H9 (cell line): ENCODE measurements around the gene KCNQ2. TPM values are rescaled to one million over a fixed set of nuclear protein-coding genes. Genes with fewer than 3 reads are reported as not detected.

Source experiments
- DNase-seq: peaks from one replicate; pipeline ENCODE4 v3.0.0-alpha.2; 2017
- H2AFZ ChIP-seq: one replicate; pipeline ENCODE4 v1.6.1; 2013; ENCODE audit warnings: mild to moderate bottlenecking, low read length, control low read depth, moderate library complexity
- H2AK5ac ChIP-seq: 2 replicates; pipeline ENCODE4 v1.6.1; 2013; ENCODE audit warnings: low read length, control low read depth, mixed read lengths; ENCODE audit not compliant: insufficient read length
- H2BK120ac ChIP-seq: one replicate; pipeline ENCODE4 v1.6.1; 2013; ENCODE audit warnings: low read depth, mild to moderate bottlenecking, low read length, control low read depth, inconsistent platforms; ENCODE audit not compliant: poor library complexity, severe bottlenecking
- H2BK12ac ChIP-seq: 2 replicates; pipeline ENCODE4 v1.6.1; 2013; ENCODE audit warnings: low read length, control low read depth, mixed read lengths, low read depth; ENCODE audit not compliant: insufficient read length
- H2BK15ac ChIP-seq: 2 replicates; pipeline ENCODE4 v1.6.1; 2013; ENCODE audit warnings: low read depth, low read length, control low read depth
- H2BK20ac ChIP-seq: one replicate; pipeline ENCODE4 v1.6.1; 2013; ENCODE audit warnings: low read depth, mild to moderate bottlenecking, low read length, control low read depth, inconsistent platforms; ENCODE audit not compliant: poor library complexity, severe bottlenecking
- H2BK5ac ChIP-seq: 2 replicates; pipeline ENCODE4 v1.6.1; 2013; ENCODE audit warnings: low read length, control low read depth, mixed read lengths; ENCODE audit not compliant: insufficient read length
- H3K14ac ChIP-seq: 2 replicates; pipeline ENCODE4 v1.6.1; 2013; ENCODE audit warnings: low read length, control low read depth; ENCODE audit not compliant: insufficient read depth
- H3K18ac ChIP-seq: 2 replicates; pipeline ENCODE4 v1.6.1; 2013; ENCODE audit warnings: low read depth, mild to moderate bottlenecking, mixed read lengths, low read length, control low read depth; ENCODE audit not compliant: insufficient read length
- H3K23ac ChIP-seq: 2 replicates; pipeline ENCODE4 v1.6.1; 2013; ENCODE audit warnings: low read length, control low read depth, mixed read lengths, low read depth; ENCODE audit not compliant: insufficient read length
- H3K23me2 ChIP-seq: 2 replicates; pipeline ENCODE4 v1.6.1; 2013; ENCODE audit warnings: low read depth, mild to moderate bottlenecking, mixed read lengths, low read length, control low read depth; ENCODE audit not compliant: insufficient read length, poor library complexity, severe bottlenecking
- H3K27ac ChIP-seq: 2 replicates; pipeline ENCODE4 v1.5.1; 2013; ENCODE audit warnings: low read length, control low read depth, mixed read lengths, low read depth; ENCODE audit not compliant: insufficient read length
- H3K27me3 ChIP-seq: 2 replicates; pipeline ENCODE4 v1.6.1; 2013; ENCODE audit warnings: low read length, control low read depth, inconsistent platforms; ENCODE audit not compliant: insufficient read depth
- H3K4ac ChIP-seq: 2 replicates; pipeline ENCODE4 v1.6.1; 2013; ENCODE audit warnings: low read depth, mild to moderate bottlenecking, control low read depth, inconsistent platforms, low read length, moderate library complexity
- H3K4me1 ChIP-seq: 2 replicates; pipeline ENCODE4 v1.6.1; 2013; ENCODE audit warnings: low read length, control low read depth, inconsistent platforms; ENCODE audit not compliant: insufficient read depth
- H3K4me2 ChIP-seq: 2 replicates; pipeline ENCODE4 v1.6.1; 2013; ENCODE audit warnings: low read length, control low read depth, mixed read lengths; ENCODE audit not compliant: insufficient read length, insufficient read depth
- H3K56ac ChIP-seq: 2 replicates; pipeline ENCODE4 v1.6.1; 2013; ENCODE audit warnings: low read depth, mild to moderate bottlenecking, mixed read lengths, low read length, control low read depth; ENCODE audit not compliant: insufficient read length
- H3K79me1 ChIP-seq: 2 replicates; pipeline ENCODE4 v1.6.1; 2013; ENCODE audit warnings: low read depth, mild to moderate bottlenecking, moderate library complexity, low read length, control low read depth, inconsistent platforms; ENCODE audit not compliant: insufficient read depth, poor library complexity, severe bottlenecking
- H3K79me2 ChIP-seq: 2 replicates; pipeline ENCODE4 v1.6.1; 2013; ENCODE audit warnings: low read length, control low read depth, inconsistent platforms; ENCODE audit not compliant: insufficient read depth
- H3K9ac ChIP-seq: 2 replicates; pipeline ENCODE4 v1.6.1; 2013; ENCODE audit warnings: low read length, control low read depth, mixed read lengths; ENCODE audit not compliant: insufficient read length; ENCODE audit errors: extremely low read depth
- H3K9me3 ChIP-seq: one replicate; pipeline ENCODE4 v1.6.1; 2013; ENCODE audit warnings: low read depth, low read length, inconsistent platforms; ENCODE audit not compliant: control insufficient read depth
- H3T11ph ChIP-seq: one replicate; pipeline ENCODE4 v1.6.1; 2013; ENCODE audit warnings: mild to moderate bottlenecking, low read length, control low read depth, inconsistent platforms
- H4K20me1 ChIP-seq: one replicate; pipeline ENCODE4 v1.6.1; 2013; ENCODE audit not compliant: control insufficient read depth, insufficient read length, insufficient read depth
- H4K5ac ChIP-seq: 2 replicates; pipeline ENCODE4 v1.6.1; 2013; ENCODE audit warnings: low read depth, mild to moderate bottlenecking, mixed read lengths, low read length, control low read depth; ENCODE audit not compliant: insufficient read length
- H4K8ac ChIP-seq: replicated peaks from 2 replicates; pipeline ENCODE4 v1.6.1; 2013; ENCODE audit warnings: low read length, control low read depth, mixed read lengths, low read depth; ENCODE audit not compliant: insufficient read length
- H4K91ac ChIP-seq: 2 replicates; pipeline ENCODE4 v1.6.1; 2013; ENCODE audit warnings: low read depth, mild to moderate bottlenecking, moderate library complexity, mixed read lengths, low read length, control low read depth; ENCODE audit not compliant: insufficient read length
- H3K27ac Mint-ChIP-seq, 3 experiments: 2 replicates in 2 of 3; 3 replicates in 1 of 3; pipeline ENCODE4 v1.8.0; 2020 to 2021; ENCODE audit warnings: mixed read lengths in 3 of 3, mild to moderate bottlenecking in 1 of 3, moderate library complexity in 1 of 3
- H3K27me3 Mint-ChIP-seq: 2 replicates; pipeline ENCODE4 v1.8.0; 2021; ENCODE audit warnings: low read depth, mild to moderate bottlenecking, moderate library complexity, mixed read lengths
- H3K36me3 Mint-ChIP-seq, 3 experiments: 2 replicates in 2 of 3; 3 replicates in 1 of 3; pipeline ENCODE4 v1.8.0; 2020 to 2021; ENCODE audit warnings: low read depth in 3 of 3, mixed read lengths in 3 of 3; ENCODE audit not compliant: insufficient read depth in 1 of 3
- H3K4me1 Mint-ChIP-seq, 2 experiments: 2 replicates each; pipeline ENCODE4 v1.8.0; 2020; ENCODE audit warnings: mixed read lengths in 2 of 2
- H3K4me3 Mint-ChIP-seq, 2 experiments: 2 replicates in 1 of 2; 3 replicates in 1 of 2; pipeline ENCODE4 v1.8.0; 2020 to 2021; ENCODE audit warnings: mild to moderate bottlenecking in 2 of 2, mixed read lengths in 2 of 2, moderate library complexity in 1 of 2
- H3K9me3 Mint-ChIP-seq, 2 experiments: 2 replicates in 1 of 2; 3 replicates in 1 of 2; pipeline ENCODE4 v1.8.0; 2020; ENCODE audit warnings: mild to moderate bottlenecking in 2 of 2, mixed read lengths in 2 of 2, moderate library complexity in 1 of 2
- WGBS: extraction: QIAGEN DNeasy Blood & Tissue Kit; methylation state at CpG from one replicate; pipeline ENCODE4 v1.1.7; 2013; ENCODE audit warnings: missing lambda C conversion rate, low lambda C conversion rate, mixed read lengths; ENCODE audit not compliant: insufficient read length; ENCODE audit errors: extremely low coverage; 5-methylcytosine and 5-hydroxymethylcytosine counted together
- total RNA-seq: library from RNA; stranded (reverse); gene quantifications from 2 replicates; pipeline ENCODE4 v1.2.1, GENCODE V29; 2021
- TF ChIP-seq, protein P1 (sequence below): fragments of 200-600 bp; sonication (generic); conservative IDR thresholded peaks from 3 replicates; pipeline ENCODE4 v1.8.0; 2021; ENCODE audit warnings: antibody characterized with exemption, mild to moderate bottlenecking

KCNQ2 gene
- total RNA-seq, 1 experiment from 2014 or later = 69.2 TPM

DNA sequence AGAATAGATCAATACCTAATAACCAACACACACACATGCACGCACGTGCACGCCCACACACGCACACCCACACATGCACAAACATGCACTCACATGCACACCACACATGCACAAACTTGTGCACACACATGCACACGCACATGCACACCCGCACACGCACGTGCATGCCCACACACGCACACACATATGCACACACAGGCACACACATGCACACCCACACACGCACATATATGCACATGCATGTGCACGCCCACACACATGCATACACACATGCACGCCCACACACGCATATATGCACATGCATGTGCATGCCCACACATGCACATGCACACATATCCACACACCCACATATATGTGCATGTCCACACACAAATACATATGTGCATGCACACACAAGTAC, 85.1 kb downstream of the KCNQ2 start:
- H4K8ac ChIP-seq = no peak overlapping the region
- no peak overlapping the region for H3K9ac ChIP-seq
- no peak overlapping the region for H3K14ac ChIP-seq
- H3T11ph ChIP-seq = no peak overlapping the region
- no peak overlapping the region for H2BK120ac ChIP-seq
- Mint-ChIP-seq H3K4me3 (no peak overlapping the region), H3K27ac (peak overlapping the region in 1 of 3 experiments; percentile 4; a peak in 1 of 7 replicates), H3K4me1 (peaks cover 6% of the 10 kb centered on the region in 2 experiments; a peak in 3 of 4 replicates), H3K36me3 (peaks cover 19 to 25% (median 20%) of the 10 kb centered on the region in 3 experiments), H3K27me3 (peaks cover 37% of the 10 kb centered on the region), H3K9me3 (peaks cover 51 to 66% of the 10 kb centered on the region in 2 experiments)
- 0 out of 2 replicates have a peak, but pooled peaks cover 1% of the 10 kb centered on the region for H3K79me2 ChIP-seq
- H2BK15ac ChIP-seq = no peak overlapping the region
- H3K27ac ChIP-seq = no peak overlapping the region
- no peaks in the 10 kb centered on the region for H3K27me3 ChIP-seq
- H3K56ac ChIP-seq = no peak overlapping the region
- no peak for DNase-seq
- H2AFZ ChIP-seq = no peak overlapping the region
- H3K23me2 ChIP-seq = no peaks in the 10 kb centered on the region
- no peaks in the 10 kb centered on the region for H4K20me1 ChIP-seq
- H3K4me1 ChIP-seq = no peaks in the 10 kb centered on the region
- WGBS = no CpG with 5 or more reads among the region's 13 CpGs
- no peak overlapping the region for H2BK20ac ChIP-seq
- H3K4ac ChIP-seq = no peak overlapping the region
- no peak overlapping the region for H2AK5ac ChIP-seq
- no peak overlapping the region for H2BK5ac ChIP-seq
- H3K9me3 ChIP-seq = peaks cover 17% of the 10 kb centered on the region
- H3K23ac ChIP-seq = no peak overlapping the region
- no peak overlapping the region for H4K5ac ChIP-seq
- H3K4me2 ChIP-seq = no peak overlapping the region
- no peaks in the 10 kb centered on the region for H3K79me1 ChIP-seq
- TF ChIP-seq, protein P1, sequence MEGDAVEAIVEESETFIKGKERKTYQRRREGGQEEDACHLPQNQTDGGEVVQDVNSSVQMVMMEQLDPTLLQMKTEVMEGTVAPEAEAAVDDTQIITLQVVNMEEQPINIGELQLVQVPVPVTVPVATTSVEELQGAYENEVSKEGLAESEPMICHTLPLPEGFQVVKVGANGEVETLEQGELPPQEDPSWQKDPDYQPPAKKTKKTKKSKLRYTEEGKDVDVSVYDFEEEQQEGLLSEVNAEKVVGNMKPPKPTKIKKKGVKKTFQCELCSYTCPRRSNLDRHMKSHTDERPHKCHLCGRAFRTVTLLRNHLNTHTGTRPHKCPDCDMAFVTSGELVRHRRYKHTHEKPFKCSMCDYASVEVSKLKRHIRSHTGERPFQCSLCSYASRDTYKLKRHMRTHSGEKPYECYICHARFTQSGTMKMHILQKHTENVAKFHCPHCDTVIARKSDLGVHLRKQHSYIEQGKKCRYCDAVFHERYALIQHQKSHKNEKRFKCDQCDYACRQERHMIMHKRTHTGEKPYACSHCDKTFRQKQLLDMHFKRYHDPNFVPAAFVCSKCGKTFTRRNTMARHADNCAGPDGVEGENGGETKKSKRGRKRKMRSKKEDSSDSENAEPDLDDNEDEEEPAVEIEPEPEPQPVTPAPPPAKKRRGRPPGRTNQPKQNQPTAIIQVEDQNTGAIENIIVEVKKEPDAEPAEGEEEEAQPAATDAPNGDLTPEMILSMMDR = no peak
- no peak overlapping the region for H4K91ac ChIP-seq
- no peak overlapping the region for H3K18ac ChIP-seq
- H2BK12ac ChIP-seq = no peak overlapping the region
